LNCAP (cell line): Measurements from ENCODE around the gene NDUFAF7.

Experiments used
- TF ChIP-seq, protein P1 (sequence below): fragments of 450-650 bp; IDR thresholded peaks from 2 replicates; pipeline ENCODE4 v1.5.1; 2017; ENCODE audit warnings: mild to moderate bottlenecking

The NDUFAF7 gene

DNA sequence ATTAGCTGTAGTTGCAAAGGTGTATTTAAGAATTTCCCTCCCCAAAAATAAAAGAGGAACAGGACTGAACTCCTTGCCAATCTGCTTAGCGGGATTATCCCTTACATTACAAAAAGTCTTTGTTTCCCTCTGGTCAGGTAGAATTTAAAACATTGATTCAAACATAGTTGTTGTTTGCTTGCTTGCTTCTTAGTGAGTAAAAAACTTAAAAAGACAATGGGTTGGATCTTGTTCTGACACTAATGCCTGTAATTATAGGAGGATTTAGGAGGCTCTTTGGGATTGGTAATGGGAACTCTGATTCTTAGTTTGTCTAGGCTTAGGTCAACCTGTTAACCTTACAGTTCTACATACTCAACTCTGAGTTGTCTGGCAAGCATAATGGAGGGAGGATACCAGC lies 38.9 kb upstream of the NDUFAF7 start:
- TF ChIP-seq, protein P1, sequence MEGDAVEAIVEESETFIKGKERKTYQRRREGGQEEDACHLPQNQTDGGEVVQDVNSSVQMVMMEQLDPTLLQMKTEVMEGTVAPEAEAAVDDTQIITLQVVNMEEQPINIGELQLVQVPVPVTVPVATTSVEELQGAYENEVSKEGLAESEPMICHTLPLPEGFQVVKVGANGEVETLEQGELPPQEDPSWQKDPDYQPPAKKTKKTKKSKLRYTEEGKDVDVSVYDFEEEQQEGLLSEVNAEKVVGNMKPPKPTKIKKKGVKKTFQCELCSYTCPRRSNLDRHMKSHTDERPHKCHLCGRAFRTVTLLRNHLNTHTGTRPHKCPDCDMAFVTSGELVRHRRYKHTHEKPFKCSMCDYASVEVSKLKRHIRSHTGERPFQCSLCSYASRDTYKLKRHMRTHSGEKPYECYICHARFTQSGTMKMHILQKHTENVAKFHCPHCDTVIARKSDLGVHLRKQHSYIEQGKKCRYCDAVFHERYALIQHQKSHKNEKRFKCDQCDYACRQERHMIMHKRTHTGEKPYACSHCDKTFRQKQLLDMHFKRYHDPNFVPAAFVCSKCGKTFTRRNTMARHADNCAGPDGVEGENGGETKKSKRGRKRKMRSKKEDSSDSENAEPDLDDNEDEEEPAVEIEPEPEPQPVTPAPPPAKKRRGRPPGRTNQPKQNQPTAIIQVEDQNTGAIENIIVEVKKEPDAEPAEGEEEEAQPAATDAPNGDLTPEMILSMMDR, result no peak

DNA sequence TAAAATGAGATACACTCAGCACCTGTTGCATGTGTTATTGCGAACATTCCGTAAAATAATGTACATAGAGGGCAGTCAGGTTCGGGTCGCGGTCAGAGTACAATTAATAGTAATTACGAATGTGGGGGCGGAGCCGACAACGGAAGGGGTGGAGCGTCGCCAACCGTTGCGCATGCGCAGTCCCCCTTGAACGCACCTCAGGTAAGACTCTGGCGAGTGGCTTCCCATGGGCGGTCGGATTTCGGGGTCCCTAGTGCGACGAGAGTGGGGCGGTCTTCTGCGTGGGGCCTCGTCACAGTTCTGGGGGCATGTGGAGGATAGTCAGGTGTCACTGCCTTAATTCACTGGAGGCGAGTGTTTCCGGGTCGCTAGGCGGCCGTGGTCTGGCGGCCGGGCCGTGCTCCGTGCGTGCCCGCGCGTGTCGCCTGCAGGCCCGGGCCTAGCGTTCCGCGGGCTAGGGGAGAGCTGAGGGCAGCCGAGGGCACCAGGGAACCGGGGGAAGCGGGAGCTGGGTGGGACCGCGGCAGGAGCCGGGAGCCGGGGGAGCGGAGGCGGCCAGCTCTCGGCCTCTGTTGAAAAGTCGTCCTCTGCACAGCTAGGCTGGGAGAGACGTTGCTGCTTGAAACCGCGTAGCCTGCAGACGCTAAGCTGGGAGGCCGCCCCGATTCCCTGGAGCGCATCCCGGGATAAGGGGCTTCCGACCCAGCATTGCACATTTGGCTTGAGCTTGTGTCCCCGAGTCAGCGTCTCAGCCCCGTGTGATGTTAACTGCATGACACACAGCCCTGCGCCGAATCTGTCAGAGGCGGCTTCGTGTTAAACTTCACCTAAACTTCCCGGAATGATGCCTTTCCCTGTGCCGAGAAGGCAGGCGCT lies 34.9 kb upstream of the NDUFAF7 start, which contains the start of gene CEBPZOS:
TSS of gene CEBPZOS (plus strand) at position 177 of the 876 bp plus-strand sequence. CDS start 3,209 bp downstream, outside the sequence.
- TF ChIP-seq, protein P1, result no peak

DNA sequence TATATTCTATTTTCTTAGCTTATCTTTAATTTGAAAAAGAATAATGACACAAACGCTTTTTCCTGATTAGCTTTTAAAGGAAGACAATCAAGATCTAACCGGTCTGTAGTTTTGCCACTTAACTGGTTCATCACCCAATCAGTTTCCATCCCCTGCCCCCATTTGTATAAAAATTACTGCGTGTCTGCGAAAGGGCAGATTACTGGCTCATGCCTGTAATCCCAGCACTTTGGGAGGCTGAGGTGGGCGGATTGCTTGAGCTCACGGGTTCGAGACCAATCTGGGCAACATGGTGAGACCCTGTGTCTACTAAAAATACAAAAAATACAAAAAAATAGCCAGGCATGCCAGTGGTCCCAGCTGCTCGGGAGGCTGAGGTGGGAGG lies 32.8 kb upstream of the NDUFAF7 start:
- TF ChIP-seq, protein P1, result no peak

DNA sequence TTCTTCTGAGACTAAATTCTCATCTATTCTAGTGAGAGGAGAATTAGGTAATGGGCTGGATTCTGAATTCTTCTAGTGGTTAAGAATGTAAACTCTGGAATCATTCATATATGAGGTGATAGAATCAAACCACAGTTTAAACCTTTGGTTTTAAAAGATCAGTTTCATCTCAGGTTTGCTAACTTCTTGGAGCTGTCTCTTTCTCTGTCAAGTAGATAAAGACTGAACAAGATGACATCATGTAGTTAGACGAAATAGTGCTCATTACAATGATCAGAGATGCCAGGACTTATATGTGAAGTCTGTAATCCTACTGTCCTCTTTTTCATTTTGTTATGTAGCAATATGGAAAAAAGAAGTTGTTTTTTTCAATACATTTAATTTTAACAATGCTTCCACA lies 30.2 kb upstream of the NDUFAF7 start:
- TF ChIP-seq, protein P1, result no peak

DNA sequence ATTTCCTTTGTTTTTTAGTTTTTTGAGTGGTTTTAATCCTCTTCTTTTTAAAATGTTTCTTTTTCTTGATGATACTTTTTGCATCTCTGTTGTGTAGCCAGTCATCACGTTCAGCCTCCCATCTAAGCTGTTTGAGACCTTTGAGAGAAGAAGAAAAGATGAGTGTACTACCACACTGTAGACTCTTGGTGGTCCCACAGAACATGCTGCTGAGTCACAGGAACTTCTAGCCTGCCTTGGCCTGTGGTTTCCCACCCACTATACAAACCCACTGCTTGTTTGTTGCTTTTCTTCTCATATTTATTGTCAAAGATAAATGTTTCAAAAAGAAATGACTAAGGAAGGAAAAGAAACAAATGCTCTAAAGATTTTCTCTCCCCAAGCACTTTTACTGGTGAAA lies 29.7 kb upstream of the NDUFAF7 start:
- TF ChIP-seq, protein P1, result no peak

DNA sequence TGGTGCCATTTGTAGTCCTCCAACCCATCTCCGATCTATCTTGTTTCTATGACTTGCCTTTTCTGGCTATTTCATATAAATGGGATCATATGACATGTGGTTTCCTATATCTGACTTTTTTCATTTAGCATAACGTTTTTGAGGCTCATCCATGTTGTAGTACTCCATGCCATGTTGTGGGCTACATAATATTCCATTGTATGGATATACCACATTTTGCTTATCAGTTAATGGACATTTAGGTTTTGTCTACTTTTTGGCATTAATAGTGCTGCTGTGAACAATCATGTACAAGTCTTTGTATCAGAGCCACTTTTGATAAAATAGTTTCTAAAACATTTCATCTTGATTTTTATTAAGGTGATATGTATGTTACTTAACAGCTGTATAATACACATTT lies 27.8 kb upstream of the NDUFAF7 start:
- TF ChIP-seq, protein P1, result no peak

DNA sequence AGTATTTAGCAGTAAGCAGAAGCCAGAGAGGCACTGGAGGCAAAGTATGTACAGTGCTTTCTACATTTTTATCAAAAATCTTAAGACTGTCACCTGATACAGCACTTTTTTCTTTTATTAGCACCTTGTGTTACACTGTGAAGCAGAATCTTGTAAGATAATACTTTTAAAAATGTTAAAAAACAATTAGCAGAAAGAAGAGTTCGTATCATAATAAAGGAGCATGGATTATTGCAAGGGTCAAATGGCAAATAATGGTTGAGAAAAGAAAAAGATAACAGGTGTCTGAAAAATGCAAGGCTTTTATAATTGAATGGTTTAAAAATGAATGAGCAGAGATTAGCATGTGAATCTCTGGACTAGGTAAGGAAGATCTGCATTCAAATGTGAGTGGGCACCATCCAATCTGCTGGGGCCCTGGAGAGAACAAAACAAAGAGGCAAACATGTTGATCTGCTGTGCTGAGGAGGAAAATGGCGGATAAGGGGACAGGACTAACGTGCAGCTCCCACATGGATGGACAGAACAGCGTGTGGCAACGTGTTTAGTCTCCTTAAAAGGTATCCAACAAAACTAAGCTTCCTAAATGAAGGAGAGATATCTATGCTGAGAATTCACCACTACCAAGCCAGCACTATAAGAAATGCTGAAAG lies 25.6 kb upstream of the NDUFAF7 start:
- TF ChIP-seq, protein P1, result no peak
